Cardiac muscle cell (in vitro differentiated cells and primary cell): ENCODE results near the gene KCNK18. TPM values are rescaled to one million over a fixed set of nuclear protein-coding genes. Genes with fewer than 3 reads are reported as not detected.

Source experiments
- DNase-seq, 2 donors: peaks; one replicate each; pipeline versions ENCODE4 v3.0.0 to v3.0.0-alpha.2; 2010 to 2017; ENCODE audit warnings: low read depth in 1 of 2, low spot score in 1 of 2
- H3K27ac ChIP-seq: fragments of 200-600 bp; sonication (generic); 2 replicates; pipeline ENCODE4 v1.5.1; 2016
- H3K27me3 ChIP-seq: fragments of 200-600 bp; sonication (generic); 2 replicates; pipeline ENCODE4 v1.6.0; 2016; ENCODE audit warnings: control low read depth
- H3K36me3 ChIP-seq: fragments of 200-600 bp; sonication (generic); 2 replicates; pipeline ENCODE4 v1.5.1; 2016; ENCODE audit warnings: control low read depth
- H3K4me1 ChIP-seq: fragments of 200-600 bp; sonication (generic); 2 replicates; pipeline ENCODE4 v1.8.1; 2017; ENCODE audit warnings: low read depth, mild to moderate bottlenecking, mixed run types
- H3K4me3 ChIP-seq: fragments of 200-600 bp; sonication (generic); 2 replicates; pipeline ENCODE4 v1.5.1; 2016; ENCODE audit warnings: mild to moderate bottlenecking
- H3K9me3 ChIP-seq: fragments of 200-600 bp; sonication (generic); 2 replicates; pipeline ENCODE4 v1.5.1; 2017; ENCODE audit warnings: low read depth, mild to moderate bottlenecking, control low read depth
- polyA plus RNA-seq: library from polyadenylated mRNA; unstranded; fragments of >200 nt; fragmentation: Nextera tagmentation; extraction: Ambion mirVana; gene quantifications from 2 replicates; pipeline ENCODE4 v1.2.1, GENCODE V29; 2016
- total RNA-seq: library from RNA; depleted of rRNA; stranded (reverse); fragments of >200 nt; gene quantifications from 2 replicates; pipeline ENCODE4 v1.2.3, GENCODE V29; 2016
- TF ChIP-seq, protein P1 (sequence below): IDR thresholded peaks from 2 replicates; pipeline ENCODE4 v1.5.1; 2012; ENCODE audit warnings: low read depth, mild to moderate bottlenecking, low read length

Gene KCNK18
- total and polyA plus RNA-seq, 2 experiments from 2014 or later, result not detected

DNA sequence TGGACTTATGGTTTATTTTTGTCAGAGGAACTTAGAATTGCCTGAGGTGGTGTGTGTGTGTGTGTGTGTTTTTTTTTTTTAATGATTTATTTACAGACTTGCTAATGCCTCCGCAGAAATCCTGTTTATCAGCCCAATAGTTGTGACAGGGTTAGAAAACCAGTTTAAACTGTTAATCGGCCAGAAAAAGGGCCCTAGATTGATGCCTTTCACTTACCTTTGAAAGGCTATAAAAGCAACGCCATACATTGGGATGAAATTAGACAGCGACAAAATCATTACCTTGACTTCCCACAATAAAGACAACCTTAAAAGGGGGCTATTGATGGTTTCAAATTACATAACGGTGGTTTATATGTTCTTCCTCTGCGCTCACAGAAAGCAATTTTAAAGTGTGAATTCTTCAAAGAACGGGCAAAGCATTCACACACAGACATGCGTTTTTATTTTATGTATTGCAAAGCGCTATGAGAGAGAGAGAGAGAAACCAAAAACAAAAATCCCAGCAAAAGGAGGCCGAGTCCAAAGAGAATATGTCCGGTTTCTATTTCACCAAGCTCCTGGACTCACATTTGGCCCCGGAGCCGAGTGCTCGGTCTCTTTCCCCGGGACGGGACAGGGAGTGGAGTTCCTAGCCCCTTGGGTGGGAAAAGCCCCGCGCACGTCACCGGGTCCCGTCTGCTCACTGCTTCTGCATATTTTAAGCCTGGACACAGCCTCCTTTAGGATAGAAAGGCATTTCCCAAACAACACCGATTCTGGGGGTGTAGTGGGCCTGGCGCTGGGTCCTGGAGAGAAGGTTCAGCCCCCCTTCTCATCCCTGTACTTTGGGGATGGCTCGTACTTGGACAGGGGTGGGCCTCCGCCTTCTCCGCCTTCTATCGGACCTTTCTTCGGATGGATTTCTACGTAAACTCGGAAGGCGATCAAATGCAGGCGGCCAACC, 32.4 kb upstream of the KCNK18 start:
- Histone ChIP-seq H3K4me3 (no peak overlapping the region), H3K36me3 (no peaks in the 10 kb centered on the region), H3K27me3 (peaks cover 100% of the 10 kb centered on the region), H3K4me1 (no peaks in the 10 kb centered on the region), H3K27ac (no peak overlapping the region), H3K9me3 (no peaks in the 10 kb centered on the region)
- TF ChIP-seq, protein P1, sequence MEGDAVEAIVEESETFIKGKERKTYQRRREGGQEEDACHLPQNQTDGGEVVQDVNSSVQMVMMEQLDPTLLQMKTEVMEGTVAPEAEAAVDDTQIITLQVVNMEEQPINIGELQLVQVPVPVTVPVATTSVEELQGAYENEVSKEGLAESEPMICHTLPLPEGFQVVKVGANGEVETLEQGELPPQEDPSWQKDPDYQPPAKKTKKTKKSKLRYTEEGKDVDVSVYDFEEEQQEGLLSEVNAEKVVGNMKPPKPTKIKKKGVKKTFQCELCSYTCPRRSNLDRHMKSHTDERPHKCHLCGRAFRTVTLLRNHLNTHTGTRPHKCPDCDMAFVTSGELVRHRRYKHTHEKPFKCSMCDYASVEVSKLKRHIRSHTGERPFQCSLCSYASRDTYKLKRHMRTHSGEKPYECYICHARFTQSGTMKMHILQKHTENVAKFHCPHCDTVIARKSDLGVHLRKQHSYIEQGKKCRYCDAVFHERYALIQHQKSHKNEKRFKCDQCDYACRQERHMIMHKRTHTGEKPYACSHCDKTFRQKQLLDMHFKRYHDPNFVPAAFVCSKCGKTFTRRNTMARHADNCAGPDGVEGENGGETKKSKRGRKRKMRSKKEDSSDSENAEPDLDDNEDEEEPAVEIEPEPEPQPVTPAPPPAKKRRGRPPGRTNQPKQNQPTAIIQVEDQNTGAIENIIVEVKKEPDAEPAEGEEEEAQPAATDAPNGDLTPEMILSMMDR, result no peak
- DNase-seq, result no peak

DNA sequence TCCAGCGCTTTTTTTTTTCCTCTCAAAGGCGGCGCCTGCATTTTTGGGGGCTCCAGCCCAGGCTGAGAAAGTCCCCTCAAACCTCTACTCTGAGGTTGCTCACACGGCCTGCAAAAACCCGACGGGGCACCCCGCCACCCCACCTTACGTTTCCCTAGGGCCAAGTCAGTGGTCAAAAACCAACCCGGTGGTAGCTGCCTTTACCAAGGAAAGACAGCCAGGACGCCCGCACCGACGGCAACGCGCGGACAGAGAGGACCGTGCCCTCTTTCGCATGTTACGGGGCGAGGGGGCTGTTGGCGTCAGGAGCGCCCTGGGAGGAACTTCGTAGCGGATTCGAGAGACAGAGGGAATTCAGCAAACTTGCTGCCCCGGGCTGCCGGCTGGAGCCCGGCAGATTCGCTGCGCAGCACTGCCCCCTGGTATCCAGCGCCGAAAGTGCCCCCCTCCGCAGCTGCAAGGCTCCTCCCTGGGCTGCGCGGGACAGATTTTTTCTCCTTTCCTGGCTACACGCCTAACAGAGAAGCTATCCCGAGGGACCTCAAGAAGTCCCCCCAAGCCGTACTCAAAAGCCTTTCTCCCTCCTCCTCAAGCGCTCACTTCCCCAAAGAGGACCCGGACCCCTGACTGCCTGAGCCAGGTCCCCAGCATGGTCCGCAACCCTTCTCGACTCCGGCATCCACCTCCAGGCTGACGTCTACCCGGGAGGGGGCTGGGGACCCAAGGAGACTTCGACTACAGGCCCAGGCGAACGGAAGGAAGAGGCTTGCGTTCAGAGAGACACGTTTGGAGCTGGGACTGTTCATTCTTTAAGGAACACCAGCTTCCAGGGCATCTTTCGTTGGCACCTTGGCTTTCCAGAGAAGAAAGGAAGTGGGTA, 31.5 kb upstream of the KCNK18 start:
- no peaks in the 10 kb centered on the region for H3K9me3 ChIP-seq
- H3K4me3 ChIP-seq, result no peak overlapping the region
- H3K36me3 ChIP-seq, result no peaks in the 10 kb centered on the region
- DNase-seq, result peak; percentile 58 to 76
- peaks cover 100% of the 10 kb centered on the region for H3K27me3 ChIP-seq
- no peak overlapping the region for H3K27ac ChIP-seq
- TF ChIP-seq, protein P1, result peak; percentile 72
- H3K4me1 ChIP-seq, result no peaks in the 10 kb centered on the region

DNA sequence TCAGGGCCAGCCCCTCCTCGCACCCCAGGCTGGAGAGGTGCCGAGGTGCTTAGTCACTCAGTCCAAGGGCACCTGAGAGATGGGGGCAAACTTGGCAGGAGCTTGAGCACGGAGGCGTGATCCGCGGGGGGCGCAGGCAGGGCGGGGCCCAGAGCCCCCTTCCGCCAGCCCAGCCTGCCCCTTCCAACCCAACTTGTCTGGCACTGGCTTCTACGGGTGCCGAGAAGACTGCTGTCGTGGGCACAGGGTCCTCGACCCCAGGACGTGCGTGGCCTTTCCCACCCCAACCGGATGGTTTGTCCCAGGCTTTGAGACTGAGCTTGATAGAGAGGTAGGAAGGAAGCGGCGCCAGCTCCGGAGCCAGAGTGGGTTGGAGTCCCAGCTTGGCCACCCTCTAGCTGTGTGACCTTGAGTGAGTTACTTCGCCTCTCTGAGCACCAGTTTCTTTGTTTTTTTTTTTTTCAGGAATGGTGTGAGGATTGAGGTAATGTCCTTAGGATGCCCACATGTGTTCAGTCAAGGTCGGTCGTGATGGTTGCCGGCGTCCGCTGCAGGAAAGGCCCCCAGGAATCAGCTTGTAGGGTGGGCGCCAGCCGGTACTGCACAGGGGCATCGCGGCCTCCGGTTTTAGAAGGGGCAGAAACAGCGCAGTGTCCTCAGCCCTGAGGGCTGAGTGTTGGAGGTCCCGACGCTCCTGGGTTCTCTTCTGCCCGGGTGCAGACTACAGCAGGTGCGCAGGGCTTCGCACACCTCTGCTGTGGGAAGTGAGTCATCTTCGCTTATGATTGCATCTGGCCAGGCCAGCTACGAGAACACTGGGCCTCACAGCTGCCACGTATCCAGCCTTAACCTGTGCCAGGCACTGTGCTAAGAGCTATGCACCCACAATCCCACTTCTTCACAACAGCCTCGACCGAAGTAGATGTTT, 30.6 kb upstream of the KCNK18 start:
- Histone ChIP-seq H3K27ac (no peak overlapping the region), H3K36me3 (no peaks in the 10 kb centered on the region), H3K4me3 (no peak overlapping the region), H3K9me3 (no peaks in the 10 kb centered on the region), H3K27me3 (peaks cover 100% of the 10 kb centered on the region), H3K4me1 (no peaks in the 10 kb centered on the region)
- no peak for DNase-seq
- TF ChIP-seq, protein P1, result no peak

DNA sequence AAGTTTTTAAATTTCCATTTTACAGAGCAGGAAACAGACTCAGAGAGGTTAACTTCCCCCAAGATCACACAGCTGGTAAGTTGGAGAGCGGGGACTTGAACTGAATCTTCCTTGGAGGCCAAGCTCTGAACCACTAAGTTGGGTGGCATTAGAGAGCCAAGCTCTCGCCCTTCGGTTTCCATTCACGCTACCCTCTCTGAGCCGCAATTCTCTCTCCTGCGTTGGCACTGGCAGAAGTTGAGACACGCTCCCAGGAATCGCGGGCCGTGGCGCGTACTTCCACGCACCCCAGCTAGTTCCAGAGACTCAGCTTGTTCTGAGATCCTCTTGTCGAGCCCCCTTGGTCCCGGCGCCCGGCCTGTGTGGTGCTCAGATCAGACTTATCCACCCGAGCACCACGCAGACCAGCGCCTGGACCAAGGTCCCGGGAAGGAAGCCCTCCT, 29.9 kb upstream of the KCNK18 start:
- Histone ChIP-seq H3K4me1 (no peaks in the 10 kb centered on the region), H3K4me3 (no peak overlapping the region), H3K27me3 (peaks cover 100% of the 10 kb centered on the region), H3K27ac (no peak overlapping the region), H3K9me3 (no peaks in the 10 kb centered on the region), H3K36me3 (no peaks in the 10 kb centered on the region)
- DNase-seq, result no peak
- TF ChIP-seq, protein P1, result no peak
